ENCODE data around the gene MDK. TPM values are rescaled to one million over a fixed set of nuclear protein-coding genes. Genes with fewer than 3 reads are reported as not detected.

MDK gene
- total and polyA plus RNA-seq, 2 donors from 2014 or later, result 26.3 to 38.3 TPM

GRCh38 chr11:46386005-46386578 is 4.6 kb downstream of the MDK start:
- no peak for FAIRE-seq
- no peak for TF ChIP-seq CTCF (IDR thresholded peaks at IDR 0.05; ENCODE audit: borderline replicate concordance, extremely low read depth, insufficient read depth)
- Histone ChIP-seq H3K27ac (ENCODE audit: low read depth in 2 of 2, low read length in 2 of 2) (no peak overlapping the region), H3K36me3 (ENCODE audit: control insufficient read depth in 2 of 3, insufficient read depth in 3 of 3, low read length in 3 of 3) (no peaks in the 10 kb centered on the region), H3K27me3 (ENCODE audit: control insufficient read depth, insufficient read depth, low read length) (peaks cover 13% of the 10 kb centered on the region), H3K4me1 (ENCODE audit: control insufficient read depth in 2 of 3, insufficient read depth in 2 of 3, low read depth in 1 of 3, low read length in 3 of 3) (peaks cover 0 to 18% (median 7%) of the 10 kb centered on the region in 3 donors), H3K4me3 (ENCODE audit: low read length in 3 of 3) (no peak overlapping the region), H3K9me3 (ENCODE audit: control insufficient read depth in 2 of 3, insufficient read depth in 1 of 3, low read length in 3 of 3) (no peaks in the 10 kb centered on the region), H3K9ac (ENCODE audit: low read length in 3 of 3) (no peak overlapping the region)
- intact Hi-C loops (cut with DNase I), result loop anchor here (10.0 kb wide), 1 partner anchor 149 kb away; no protein-coding TSS in a partner anchor
- peak in 1 of 5 donors; percentile 45 for DNase-seq

GRCh38 chr11:46386674-46387073 is 5.2 kb downstream of the MDK start:
- no peak overlapping the region for H3K27ac ChIP-seq (ENCODE audit: low read depth in 2 of 2, low read length in 2 of 2)
- no peak for FAIRE-seq
- no peaks in the 10 kb centered on the region for H3K36me3 ChIP-seq (ENCODE audit: control insufficient read depth in 2 of 3, insufficient read depth in 3 of 3, low read length in 3 of 3)
- intact Hi-C loops (cut with DNase I), result loop anchor here (10.0 kb wide), 1 partner anchor 148 kb away; no protein-coding TSS in a partner anchor
- no peak for DNase-seq
- no peaks in the 10 kb centered on the region for H3K9me3 ChIP-seq (ENCODE audit: control insufficient read depth in 2 of 3, insufficient read depth in 1 of 3, low read length in 3 of 3)
- H3K27me3 ChIP-seq (ENCODE audit: control insufficient read depth, insufficient read depth, low read length), result peaks cover 13% of the 10 kb centered on the region
- TF ChIP-seq CTCF (IDR thresholded peaks at IDR 0.05; ENCODE audit: borderline replicate concordance, extremely low read depth, insufficient read depth), result no peak
- peaks cover 0 to 18% (median 7%) of the 10 kb centered on the region in 3 donors for H3K4me1 ChIP-seq (ENCODE audit: control insufficient read depth in 2 of 3, insufficient read depth in 2 of 3, low read depth in 1 of 3, low read length in 3 of 3)
- H3K9ac ChIP-seq (ENCODE audit: low read length in 3 of 3), result no peak overlapping the region
- no peak overlapping the region for H3K4me3 ChIP-seq (ENCODE audit: low read length in 3 of 3)

- no peak overlapping the region for H3K9ac ChIP-seq (ENCODE audit: low read length in 3 of 3)
- peaks cover 13% of the 10 kb centered on the region for H3K27me3 ChIP-seq (ENCODE audit: control insufficient read depth, insufficient read depth, low read length)
- intact Hi-C loops (cut with DNase I), result loop anchor here (10.0 kb wide), 1 partner anchor 147 kb away; no protein-coding TSS in a partner anchor
- no peak for TF ChIP-seq CTCF (IDR thresholded peaks at IDR 0.05; ENCODE audit: borderline replicate concordance, extremely low read depth, insufficient read depth)
- FAIRE-seq (no peak), DNase-seq (no peak)
- H3K36me3 ChIP-seq (ENCODE audit: control insufficient read depth in 2 of 3, insufficient read depth in 3 of 3, low read length in 3 of 3), result no peaks in the 10 kb centered on the region
- no peak overlapping the region for H3K4me3 ChIP-seq (ENCODE audit: low read length in 3 of 3)
- H3K4me1 ChIP-seq (ENCODE audit: control insufficient read depth in 2 of 3, insufficient read depth in 2 of 3, low read depth in 1 of 3, low read length in 3 of 3), result peaks cover 0 to 13% (median 4%) of the 10 kb centered on the region in 3 donors
- H3K27ac ChIP-seq (ENCODE audit: low read depth in 2 of 2, low read length in 2 of 2), result no peak overlapping the region
- no peaks in the 10 kb centered on the region for H3K9me3 ChIP-seq (ENCODE audit: control insufficient read depth in 2 of 3, insufficient read depth in 1 of 3, low read length in 3 of 3)
Measured at GRCh38 chr11:46387456-46387855, 6.0 kb downstream of the MDK start.

Measured in kidney (tissue), 14 donors.